HG03520 (cell line): ENCODE data around the gene LMX1A.

ENCODE experiments used
- ATAC-seq: cut with Tn5 transposase; IDR thresholded peaks from one replicate; pipeline ENCODE4 v1.9.1; 2021; ENCODE audit warnings: mild to moderate bottlenecking, moderate library complexity; ENCODE audit not compliant: unreplicated experiment

The LMX1A gene

GRCh38 chr1:165169729-165170128 is 186.8 kb downstream of the LMX1A start:
- no peak for ATAC-seq

DNA sequence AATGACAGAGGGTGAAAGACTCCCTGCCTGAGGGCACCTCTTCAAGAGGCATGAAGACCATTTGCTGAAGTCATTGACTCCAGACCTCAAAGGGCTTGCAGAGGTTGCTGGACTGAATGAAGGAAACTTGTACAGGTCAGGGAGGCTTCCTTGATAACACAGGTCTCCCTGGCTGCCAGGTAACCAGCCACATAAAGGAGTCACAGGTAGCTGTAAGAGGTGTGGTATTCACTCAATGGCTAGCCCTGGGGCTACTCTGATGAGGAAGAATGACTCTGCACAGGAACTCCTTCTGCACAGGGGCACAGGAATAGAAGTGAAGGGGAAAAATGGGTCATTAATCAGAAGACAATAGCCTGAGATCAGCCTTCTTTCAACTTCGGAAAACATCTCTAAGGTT is 187.5 kb downstream of the LMX1A start:
- no peak for ATAC-seq

- no peak for ATAC-seq
Measured at GRCh38 chr1:165168467-165168866, 188.0 kb downstream of the LMX1A start.

DNA sequence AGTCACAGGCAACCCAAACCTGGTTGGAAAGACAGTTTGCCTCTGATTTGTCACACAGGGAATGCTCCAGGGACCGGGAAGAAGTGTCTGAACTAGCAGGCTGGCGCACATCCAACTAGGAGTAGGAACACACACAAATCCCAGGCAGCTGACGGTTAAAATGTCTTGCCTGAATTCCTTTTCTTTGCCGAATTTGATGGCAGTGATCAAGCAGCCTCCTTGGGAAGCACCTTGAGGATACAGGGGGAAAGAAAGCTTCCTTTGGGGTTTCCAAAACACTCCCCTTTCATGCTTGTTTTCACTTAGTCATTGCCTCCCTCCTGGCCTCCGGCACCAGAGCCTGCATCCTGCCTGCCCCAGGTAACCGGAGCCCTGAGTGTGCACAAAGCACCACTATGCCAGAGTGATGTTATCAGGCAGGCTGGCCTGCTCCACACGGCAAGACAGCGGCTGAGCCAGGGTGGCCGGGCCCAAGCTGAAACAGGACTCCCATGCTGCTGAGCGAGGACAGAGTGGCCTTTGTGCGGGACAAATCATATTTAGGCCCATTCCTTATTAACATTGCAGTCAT is 193.8 kb downstream of the LMX1A start:
- ATAC-seq, result no peak

GRCh38 chr1:165161130-165161529 is 195.4 kb downstream of the LMX1A start:
- no peak for ATAC-seq

DNA sequence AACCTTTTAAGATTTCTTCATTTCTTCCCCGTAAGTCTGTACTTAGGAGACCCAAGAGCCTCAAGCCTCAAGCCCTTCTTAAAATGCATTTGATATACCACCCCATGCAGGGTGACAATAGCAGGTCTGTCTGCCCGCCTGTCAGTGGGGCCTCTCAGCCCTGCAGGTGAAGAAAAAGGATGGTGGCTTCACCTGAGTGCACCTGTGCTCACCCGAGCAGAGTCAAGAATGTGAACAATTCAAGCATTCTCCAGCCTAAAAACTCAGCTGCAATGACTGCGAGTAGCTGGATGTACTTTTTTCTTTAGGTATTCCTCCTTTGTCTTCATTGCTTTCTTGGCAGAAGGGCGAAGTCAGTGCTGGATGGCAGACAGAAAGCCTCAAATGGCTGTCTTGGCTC is 203.3 kb downstream of the LMX1A start:
- ATAC-seq, result no peak

GRCh38 chr1:165152727-165153126 is 203.8 kb downstream of the LMX1A start:
- no peak for ATAC-seq

- peak; percentile 51 for ATAC-seq
Measured at GRCh38 chr1:165152109-165152508, 204.4 kb downstream of the LMX1A start.
